ENCODE results near the gene ACP7.
"Not testable (repeated sequence)": the region's sequence is repeated elsewhere in the genome, so short reads cannot be mapped to it uniquely, and the experiment has no call there.

The ACP7 gene

DNA sequence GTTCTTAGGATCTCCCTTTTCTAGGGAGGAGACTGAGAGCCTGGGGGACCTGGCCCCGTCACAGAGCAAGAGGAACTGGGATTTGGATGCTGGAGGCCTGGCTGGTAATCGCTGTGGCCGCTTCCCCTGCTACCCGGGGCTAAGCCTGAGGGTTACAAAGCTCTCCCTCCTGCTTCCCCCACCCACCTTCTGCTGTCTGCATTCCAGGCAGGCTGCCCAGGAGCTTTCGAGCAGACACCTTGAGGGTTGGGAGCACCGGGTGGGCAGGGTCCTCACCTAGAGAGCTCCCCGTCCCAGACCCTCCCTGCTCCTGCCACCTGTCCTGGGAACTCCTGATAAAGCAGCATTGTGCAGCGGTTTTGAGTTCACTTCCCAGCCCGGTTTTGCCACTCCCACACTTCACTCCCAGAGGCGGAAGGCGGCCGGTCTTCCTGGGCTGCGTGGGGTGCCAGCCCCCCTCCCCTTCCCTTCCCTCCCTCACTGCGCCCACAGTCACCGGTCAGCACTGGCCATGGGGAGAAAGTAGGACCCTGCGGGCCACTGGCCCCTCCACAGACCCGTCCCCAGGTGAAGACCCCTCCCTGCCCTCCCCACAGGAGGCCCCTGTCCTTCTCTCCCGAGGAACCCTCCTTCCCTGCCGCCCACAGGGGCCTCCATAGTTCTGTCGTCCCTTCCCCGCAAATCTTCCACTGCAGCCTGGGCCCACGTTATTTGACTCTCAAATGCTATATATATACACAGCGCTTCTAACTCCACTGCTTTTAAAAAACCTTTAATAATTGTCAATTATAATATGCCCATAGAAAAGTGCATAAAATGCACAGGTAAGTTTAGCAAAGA is 49.5 kb downstream of the ACP7 start:
- DNase-seq = no peak

DNA sequence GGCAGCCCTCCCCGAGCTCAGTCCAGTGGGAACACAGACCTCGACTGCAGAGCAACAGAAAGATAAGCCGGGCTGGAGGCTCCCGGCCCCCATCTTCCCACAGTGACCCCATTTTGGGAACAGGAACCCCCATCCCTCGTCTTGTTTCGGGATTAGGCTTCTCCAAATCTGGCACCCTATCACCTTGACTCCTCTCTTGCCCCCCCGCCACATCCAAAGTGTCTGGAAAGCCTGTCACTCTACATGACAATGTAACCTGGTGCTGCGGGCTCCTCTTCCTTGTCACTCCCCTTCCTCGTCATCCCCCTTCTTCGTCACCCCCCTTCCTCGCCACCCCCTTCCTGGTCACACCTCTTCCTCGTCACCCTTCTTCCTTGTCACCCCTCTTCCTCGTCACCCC is 51.5 kb downstream of the ACP7 start:
- no peak for DNase-seq

DNA sequence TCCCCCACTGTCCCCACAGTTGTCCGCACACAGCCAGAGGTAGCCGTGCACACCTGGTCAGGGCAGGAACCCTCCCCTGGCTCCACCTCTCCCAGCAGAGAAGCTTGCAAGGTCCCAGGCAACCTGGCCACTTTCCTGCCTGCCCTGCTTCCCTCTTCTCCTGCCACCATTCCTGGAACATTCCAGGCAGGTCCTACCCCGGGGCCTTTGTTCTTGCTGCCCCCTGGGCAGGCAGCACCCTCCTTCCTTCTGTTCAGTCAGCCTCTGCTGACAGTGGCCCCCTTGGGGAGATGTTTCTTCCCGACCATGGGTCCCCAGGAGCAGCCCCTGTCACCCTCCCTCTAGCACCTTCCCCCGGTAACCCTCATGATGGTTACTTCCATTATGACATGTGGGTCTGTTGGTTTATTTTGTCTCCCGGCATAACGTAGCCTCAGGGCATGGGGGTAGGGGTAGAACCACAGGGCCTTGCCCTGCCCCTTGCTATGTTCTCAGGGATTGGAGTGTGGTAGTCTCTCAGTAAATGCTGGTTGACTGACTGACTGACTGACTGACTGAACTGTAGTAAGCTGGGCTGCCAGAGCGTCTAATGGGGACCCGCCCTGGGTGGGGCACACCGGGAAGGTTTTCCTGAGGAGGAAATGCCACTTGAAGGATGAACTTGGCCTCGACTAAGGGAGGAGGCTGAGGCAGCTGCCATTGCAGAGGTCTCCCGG is 52.2 kb downstream of the ACP7 start:
- no peak for DNase-seq

DNA sequence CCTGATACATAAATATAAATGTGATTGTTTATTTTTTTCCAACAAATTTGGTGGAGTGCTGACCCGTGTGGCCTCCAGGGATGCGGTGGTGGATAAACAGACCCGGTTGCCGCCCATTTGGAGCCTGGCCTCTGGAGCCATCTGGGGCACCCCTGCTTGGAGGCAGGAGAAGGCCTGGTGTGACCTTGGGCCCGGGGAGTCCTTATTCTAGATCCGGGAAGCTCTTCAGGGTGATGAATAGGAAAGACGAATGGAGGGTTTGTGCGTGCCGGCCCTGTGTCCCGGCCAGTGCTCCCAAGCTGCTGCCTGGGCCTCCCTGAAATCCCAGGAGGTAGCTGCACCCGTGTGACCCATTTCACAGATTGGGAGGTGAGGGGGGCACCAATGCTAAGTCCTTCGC is 53.0 kb downstream of the ACP7 start:
- DNase-seq = no peak

DNA sequence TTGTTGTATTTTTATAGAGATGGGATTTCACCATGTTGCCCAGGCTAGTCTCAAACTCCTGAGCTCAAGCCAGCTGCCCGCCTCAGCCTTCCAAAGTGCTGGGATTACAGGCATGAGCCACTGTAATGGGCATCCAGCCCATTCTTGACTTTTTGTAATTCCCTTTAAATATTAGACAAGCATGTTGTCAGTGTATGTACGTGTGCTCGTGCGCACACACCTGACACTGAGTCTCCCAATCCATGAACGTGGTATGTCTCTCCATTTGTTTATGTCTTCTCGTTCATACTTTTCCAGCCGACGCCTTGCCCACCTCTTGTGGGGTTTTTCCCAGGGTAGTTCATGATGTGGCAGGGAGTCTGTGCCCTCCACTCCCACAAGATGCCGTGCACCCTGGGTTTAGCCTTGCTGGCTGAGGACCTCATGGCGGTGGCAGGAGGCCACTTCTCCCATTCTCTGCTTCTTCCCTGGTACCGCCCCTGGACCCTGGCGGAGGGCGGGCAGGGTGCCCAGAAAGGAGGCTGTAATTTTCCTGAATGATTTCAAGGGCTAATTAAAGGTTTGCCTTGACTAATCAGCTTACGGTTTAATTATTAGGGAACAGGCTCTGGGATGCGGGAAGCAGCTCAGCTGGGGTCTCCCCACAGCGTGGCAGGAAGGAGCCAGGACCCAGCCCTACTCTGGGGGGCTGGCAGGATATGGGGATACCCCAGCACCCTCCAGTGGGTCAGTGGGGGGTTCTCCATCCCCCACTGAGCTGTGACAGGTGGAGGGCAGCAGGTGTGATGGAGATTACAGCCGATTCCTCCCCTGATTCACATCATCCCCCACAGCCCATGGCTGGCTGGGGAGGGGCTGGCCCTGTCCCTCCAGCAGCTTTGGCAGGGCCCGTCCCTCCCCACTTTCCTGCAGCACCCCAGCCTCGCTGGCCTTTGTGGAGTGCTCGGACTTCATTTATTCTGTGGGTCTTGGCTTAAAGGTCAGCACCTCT is 54.3 kb downstream of the ACP7 start:
- DNase-seq = no peak

DNA sequence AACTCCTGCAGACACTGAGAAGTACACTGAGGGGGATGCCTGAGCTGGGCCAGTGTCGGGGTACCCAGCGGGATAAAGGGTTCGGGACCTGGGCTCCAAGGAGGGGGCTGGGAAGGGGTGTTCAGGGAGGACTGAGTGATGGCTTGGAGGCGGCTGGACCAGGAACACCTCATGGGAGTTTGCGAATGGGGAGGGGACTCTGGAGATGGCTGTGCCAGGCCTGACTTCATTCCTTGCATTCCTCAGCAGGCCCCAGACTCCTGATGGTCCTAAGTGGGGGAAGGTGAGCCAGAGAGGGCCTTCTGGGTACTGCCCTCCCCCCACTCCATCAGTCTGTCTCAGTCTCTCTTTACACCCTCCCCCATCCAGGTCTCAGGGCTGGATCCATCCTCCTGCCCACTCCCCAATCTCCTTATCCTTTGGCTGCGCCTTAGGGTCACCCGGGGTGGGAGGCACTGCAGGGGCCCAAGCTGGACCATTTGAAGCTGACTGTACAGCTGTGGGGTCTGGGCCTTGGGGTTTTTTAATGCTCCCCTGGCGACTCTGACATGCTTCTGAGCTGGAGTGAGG is 55.2 kb downstream of the ACP7 start:
- no peak for DNase-seq

DNA sequence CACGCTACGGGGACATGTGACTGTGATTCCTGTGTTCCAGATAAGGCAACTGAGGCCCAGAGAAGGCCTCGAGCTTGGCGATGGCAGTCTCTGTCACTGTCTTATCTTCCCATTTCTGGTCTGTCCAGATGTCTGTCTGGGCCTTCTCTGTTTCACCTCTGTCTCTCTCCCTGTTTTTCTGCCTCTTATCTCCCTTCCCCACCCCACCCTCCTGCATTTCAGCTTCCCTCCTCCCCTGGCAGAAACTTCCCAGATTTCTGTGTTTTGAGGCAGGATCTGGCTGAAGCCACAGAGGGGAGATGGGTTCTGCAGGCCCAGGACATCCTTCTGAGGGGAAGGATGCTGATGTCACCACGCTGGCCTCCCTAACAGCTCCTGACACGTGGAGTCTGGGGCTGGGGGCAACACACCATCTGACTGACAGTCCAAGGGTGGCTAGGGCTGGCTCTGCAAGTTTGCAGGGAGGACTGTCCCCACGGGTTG is 55.8 kb downstream of the ACP7 start:
- DNase-seq = no peak

DNA sequence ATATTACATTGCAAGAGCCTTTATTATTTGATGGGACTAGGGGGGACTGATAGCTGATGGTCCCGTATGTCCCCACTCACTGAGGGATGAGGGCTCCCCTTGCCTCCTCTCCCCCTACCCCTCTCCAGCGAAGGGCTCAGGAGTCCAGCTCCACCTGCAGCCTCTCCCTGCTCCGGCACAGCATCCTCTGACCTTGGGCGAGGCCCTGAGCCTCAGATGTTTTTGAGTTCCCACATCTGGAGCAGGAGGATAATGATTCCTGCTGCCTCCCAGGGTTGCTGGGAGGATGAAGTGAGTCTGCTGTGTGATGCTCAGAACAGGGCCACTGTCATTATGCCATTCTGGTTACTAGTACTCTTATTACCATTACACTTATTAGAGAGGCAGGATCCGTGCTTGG is 56.4 kb downstream of the ACP7 start:
- DNase-seq = no peak

DNA sequence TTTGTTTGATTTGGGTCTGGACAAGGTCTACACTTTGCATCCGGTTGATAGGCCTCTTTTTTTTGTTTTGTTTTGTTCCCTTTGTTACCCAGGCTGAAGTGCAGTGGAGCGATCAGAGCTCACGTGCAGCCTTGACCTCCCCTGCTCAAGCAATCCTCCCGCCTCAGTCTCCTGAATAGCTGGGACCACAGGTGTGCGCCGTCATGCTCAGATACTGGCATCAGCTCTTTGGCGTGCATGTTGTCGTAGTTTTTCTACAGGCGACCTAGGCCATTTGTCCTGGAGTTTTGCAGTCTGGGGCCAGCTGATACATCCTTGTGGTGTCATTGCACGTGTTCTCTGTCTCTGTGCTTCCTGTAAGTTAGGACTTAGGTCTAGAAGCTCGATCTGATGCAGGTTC is 57.8 kb downstream of the ACP7 start:
- DNase-seq = no peak

DNA sequence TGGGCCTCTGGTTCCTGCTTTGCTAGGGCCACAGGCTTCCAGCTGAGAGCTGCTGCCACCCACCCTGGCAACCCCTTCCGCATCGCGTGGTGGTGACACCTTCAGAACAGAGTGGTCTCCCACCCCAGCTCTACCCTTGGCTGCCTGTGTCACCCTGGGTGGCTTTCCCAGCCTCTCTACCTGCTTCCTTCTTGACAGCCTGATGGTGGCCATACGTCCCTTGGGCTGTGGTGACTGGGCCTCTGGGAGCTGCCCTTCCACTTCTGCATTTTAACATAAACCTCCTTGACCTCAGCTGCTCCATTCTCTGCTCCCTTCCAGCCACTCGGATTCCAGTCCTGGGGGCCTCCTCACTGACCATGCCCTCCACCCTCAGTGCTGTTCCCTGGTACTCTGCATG is 58.5 kb downstream of the ACP7 start:
- no peak for DNase-seq

DNA sequence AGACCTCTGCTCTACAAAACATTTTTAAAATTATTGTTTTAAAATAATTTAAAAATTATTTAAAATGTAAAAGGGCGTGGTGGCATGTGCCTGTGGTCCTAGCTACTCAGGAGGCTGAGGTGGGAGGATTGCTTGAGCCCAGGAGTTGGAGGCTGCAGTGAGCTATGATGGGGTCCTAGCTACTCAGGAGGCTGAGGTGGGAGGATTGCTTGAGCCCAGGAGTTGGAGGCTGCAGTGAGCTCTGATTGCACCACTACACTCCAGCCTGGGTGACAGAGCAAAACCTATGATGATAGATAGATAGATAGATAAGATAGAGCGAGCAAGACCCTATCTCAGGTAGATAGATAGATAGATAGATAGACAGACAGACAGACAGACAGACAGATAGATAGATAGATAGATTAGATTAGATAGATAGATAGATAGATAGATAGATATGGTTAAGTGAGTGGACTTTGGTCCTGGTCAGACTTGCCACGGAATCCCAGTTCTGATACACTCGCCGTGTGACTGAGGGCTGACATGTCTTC is 59.7 kb downstream of the ACP7 start:
- DNase-seq = not testable (repeated sequence)

DNA sequence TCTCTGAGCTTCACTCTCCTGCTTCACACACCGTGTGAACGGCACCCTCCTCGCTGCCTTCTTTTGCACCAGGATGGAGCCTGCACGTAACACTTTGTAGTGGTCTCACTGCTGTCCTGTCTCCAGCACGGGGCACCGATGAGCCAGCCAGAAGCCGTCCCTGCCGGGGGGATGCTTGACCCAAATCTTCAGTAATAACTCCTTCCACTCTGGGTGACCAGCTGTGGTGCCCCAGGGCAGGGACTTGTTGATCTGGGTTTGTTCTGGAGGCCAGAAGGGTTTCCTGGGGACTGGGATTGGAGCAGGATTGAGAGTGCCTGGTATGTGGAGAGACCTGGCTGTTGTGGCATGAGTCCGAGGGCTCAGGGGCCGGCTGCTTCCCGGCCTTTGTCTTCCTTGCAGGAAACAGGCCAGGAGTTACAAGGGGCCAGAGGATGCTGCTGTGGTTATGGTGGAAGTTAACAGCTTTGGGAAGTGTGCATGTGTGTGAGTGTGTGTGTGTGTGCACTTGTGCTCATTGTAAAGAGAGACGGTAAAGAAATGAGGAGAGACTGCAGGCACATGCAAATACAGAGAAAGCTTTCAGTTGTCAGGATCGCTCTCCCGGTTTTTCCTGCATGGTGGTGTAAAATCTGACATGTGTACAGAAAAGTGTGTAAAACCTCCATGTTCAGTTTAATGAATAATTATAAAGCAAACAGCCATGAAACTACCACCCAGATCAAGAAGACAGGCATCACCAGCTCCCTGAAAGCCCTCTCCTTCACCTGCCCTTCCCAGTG is 60.3 kb downstream of the ACP7 start:
- no peak for DNase-seq

DNA sequence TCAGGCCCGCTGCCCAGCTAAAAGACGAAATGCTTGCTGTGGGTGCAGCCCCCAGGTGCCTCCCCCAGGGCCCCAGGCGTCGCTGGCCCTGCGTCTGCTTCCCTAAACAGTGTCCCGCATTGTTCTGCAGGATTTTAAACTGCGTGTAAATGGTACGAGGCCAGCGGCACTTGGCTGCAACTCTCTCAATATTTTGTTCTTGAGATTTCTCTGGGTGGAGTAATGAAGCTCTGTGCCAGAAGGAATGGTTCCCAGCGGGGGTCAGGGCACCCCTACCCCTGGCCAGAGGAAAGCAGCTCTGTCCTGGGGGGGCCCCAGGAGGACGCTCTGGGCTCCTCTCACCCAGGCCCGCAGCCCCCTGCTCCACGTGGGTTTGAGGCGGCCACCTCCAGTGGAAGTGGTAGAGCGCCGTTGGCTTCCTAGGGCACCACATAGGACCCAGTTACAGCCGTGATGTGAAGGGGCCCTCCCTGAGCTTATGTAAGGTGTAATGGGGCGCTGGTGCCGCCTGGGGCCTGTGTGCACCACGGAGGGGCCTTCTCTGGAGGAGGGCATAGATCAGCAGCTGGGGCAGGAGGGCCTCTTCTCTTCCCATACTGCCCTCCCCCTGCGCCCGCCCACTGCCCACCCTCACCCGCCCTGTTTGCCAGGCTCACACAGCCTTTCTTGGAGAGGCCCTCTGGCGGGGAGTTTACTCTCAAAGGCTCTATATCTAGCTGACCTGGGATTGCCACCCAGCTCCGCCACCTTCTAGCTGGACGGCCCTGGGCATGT is 61.2 kb downstream of the ACP7 start:
- DNase-seq = no peak

DNA sequence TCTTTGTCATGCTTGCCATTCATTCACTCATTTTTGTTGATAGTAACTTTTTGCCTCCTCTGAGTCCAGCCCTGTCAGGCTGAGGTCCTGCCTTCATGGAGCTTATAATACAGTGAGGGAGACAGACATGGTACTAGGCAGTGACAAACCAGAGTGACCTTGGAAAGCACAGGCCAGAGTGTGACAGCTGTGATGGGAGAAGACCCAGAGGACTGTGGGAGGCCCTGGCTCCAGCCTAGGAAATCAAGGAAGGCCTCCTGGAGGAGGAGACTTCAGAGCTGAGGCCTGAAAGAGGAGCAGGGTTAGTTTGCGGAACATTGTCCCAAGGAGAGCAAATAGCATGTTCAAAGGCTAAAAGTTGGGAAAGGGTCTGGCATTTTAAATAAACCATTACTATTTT is 61.9 kb downstream of the ACP7 start:
- no peak for DNase-seq

DNA sequence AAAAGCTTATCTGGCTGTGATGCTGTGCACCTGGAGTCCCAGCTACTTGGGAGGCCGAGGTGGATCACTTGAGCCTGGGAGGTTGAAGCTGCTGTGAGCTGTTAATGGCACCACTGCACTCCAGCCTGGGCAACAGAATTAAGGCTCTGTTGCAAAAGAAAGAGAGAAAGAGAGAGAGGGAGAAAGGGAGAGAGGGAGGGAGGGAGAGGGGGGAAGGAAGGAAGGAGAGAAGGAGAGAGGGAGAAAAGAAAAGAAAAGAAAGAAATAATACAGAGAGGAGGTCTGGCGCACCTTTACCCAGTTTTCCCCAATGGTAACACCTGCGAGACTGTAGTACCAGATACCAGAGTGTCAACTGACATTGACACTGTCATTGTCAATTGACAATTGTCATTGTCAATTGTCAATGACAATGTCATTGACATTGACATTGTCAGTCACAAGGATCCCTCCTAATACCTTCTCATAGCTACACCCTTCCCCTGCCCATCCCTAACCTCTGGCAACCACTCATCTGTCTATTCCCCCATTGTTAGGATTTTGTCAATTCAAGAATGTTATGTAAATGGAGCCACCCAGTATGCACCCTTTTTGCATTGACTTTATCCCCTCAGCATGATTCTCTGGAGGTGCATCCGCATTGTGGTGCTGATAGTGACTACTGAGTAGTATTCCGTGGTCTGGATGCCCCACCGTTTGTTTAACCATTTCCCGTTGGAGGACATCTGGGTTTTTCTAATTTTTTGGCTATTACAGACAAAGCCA is 62.7 kb downstream of the ACP7 start:
- no peak for DNase-seq

DNA sequence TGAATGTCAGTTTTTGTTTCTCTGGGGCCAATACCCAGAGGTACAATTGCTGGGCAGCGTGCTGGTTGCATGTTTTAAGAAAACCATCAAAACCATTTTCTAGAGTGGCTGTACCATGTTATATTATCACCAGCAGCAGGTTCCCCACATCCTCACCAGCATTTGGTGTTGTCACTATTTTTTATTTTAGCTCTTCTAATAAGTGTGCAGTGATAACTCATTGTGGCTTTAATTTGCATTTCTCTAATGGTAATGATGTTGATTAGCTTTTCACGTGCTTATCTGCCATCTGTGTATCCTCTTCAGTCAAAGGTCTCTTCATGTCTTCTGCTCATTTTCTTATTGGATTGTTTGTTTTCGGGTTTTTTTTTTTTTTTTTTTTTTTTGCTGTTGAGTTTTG is 63.3 kb downstream of the ACP7 start:
- no peak for DNase-seq

DNA sequence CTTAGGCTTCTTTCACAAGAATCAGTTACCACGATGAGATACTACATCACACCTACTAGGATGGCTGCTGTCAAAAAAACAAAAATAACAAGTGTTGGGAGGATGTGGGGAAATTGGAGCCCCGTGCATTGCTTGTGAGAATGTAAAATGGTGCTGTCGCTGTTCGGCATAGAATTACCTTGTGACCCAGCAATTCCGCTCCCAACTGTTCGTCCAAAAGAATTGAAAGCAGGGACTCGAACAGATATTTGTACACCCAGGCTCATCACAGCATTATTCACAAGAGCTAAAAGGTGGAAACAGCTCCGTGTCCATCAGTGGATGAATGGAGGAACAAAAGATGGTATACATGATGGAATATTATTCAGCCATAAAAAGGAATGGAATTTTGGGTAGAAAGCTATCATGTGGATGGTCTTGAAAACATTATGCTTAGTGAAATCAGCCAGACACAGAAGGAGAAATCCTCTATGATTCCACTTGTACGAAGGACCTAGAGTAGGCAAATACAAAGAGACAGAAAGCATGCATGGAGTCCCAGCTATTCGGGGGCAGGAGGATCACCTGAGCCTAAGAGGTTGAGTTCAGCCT is 64.9 kb downstream of the ACP7 start:
- no peak for DNase-seq

DNA sequence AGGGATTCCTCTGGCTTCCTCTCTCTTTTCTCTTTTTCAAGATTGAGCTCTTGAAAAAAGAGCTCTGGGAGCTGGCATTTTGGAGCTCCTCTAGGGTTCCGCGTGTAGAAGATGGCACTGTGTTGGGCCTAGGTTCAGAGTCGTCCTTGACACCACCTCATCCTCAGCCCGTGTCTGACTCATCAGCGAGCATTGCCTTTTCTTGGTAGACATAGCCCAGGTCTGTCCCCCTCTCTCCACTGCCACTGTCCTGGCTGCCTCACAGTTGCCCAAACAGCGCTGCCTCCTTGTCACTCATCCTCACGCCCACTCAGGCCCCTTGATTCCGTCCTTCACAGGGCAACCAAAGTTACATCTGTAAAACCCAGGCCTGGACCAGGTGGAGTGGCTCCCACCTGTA is 66.1 kb downstream of the ACP7 start:
- no peak for DNase-seq

DNA sequence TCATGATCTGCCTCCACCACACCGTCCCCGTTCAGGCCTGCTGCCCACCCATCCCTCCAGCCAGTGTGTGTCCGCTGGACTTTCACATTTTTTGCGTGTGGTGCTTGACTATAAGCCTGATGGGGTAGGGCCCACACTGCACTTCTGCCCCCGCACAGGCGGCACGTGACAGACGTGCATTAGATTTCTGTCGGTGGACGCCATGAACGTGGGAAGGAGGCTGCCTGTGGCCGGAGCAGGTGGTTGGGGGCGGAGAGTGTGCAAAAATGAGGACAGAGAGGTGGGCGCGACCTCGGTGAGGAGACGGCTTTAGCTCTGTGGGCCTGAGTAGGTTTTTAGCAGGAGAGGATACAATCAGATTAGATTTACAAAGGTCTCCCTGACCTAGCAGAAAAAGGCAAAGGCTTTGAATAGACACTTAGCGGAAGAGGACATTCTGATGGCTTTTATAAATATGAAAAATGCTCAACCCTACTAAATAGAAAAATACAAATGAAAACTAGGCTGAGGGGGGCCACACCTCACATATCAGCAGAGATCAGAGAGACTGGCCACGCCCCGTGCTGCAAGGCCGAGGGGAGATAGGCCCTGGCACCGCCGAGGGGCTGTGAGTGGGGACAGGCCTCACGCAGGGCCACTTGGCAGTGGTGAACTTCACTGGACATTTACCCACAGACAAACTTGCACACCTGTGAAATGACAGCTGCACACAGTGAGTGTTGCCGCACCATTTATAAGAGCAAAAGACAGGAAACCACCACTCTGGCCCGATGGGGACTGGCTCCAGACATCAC is 66.8 kb downstream of the ACP7 start:
- DNase-seq = no peak

Measured in CD4-positive, alpha-beta T cell treated with Interferon gamma for 1 hour (primary cell).